Cerebellar nuclear complex (tissue), 1 donor: ENCODE results near the gene ABCA8.
"Not testable (repeated sequence)": the region's sequence is repeated elsewhere in the genome, so short reads cannot be mapped to it uniquely, and the experiment has no call there.

Source experiments
- DNase-seq, 2 experiments: peaks; one replicate each; lab custom pipeline; 2025; lab: John Stamatoyannopoulos, UW

Gene ABCA8

GRCh38 chr17:68829211-68829610 is 126.0 kb downstream of the ABCA8 start:
- no peak for DNase-seq

DNA sequence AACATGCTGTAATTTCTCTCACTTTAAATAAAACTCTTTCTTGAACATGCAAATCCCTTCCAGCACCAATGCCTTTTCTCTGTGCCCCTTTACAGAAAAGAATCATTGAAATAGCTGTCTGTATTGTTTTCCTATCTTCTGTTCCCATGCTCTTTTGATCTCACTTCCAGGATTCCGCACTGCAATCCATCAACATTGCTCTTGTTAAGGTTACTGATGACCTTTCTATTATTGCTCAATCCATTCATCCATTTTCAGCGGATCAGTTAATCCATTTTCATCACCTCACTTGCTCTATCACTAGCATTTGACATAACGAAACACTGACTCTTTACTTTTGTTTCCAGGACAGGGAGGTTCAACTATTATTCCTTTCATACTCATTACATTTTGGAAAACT is 130.5 kb downstream of the ABCA8 start:
- DNase-seq, result no peak

- not testable (repeated sequence) for DNase-seq
Observed at GRCh38 chr17:68824185-68824584, 131.0 kb downstream of the ABCA8 start.

GRCh38 chr17:68822719-68823289 is 132.4 kb downstream of the ABCA8 start:
- DNase-seq, result no peak

- DNase-seq, result no peak
Observed at GRCh38 chr17:68821860-68822696, 133.1 kb downstream of the ABCA8 start.

GRCh38 chr17:68820825-68821481 is 134.2 kb downstream of the ABCA8 start:
- no peak for DNase-seq

DNA sequence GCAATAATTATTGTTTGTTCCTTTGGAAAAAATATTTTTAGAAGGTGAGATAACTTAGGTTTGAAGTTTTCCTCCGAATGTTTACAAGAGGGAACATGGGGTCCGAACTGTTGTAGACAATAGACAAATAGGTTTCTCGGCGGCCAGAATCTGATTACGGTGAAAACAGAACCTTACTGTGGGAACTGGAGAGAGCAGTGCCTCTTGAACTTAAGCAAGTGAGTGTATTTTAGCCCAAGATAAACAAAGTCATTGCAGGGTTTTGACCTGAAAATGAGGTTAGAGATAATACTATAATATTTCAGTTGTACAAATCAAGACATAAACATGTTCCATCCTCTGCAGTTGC is 134.7 kb downstream of the ABCA8 start:
- no peak for DNase-seq

DNA sequence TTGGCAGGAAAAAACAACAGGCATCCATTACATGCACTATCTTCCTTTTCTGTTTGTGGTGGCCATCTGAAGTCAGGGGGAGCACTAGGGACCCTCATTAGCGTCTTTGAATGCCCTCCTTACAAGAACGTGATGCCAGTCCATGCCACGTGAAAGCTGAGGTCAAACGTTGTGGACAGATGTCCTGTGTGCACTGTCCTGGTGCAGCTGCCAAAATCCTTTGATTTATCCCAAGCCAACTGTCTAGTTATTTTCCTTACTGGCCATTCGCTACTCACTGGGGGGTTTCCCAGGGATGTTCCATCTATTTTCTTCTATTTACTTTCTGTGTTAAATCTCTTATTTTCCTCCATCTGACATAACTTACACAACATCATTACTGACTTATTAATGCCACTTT is 135.7 kb downstream of the ABCA8 start:
- DNase-seq, result no peak
